Measurements from ENCODE around the gene MPDZ.
A peak's percentile ranks its signal among the peaks of the same experiment; 100 is the strongest.

The MPDZ gene
- 0 to 1.3 reads per million in 2 donors for total RNA-seq

GRCh38 chr9:13279284-13280141 lies at the start of gene MPDZ:
Gene MPDZ (minus strand): TSS chr9:13279692. CDS start chr9:13250315, 29,377 bp downstream.
- DNase-seq = peak in 1 of 5 experiments; percentile 7

- no peak for DNase-seq
Measured at GRCh38 chr9:13324988-13325387, 45.5 kb upstream of the MPDZ start.

DNA sequence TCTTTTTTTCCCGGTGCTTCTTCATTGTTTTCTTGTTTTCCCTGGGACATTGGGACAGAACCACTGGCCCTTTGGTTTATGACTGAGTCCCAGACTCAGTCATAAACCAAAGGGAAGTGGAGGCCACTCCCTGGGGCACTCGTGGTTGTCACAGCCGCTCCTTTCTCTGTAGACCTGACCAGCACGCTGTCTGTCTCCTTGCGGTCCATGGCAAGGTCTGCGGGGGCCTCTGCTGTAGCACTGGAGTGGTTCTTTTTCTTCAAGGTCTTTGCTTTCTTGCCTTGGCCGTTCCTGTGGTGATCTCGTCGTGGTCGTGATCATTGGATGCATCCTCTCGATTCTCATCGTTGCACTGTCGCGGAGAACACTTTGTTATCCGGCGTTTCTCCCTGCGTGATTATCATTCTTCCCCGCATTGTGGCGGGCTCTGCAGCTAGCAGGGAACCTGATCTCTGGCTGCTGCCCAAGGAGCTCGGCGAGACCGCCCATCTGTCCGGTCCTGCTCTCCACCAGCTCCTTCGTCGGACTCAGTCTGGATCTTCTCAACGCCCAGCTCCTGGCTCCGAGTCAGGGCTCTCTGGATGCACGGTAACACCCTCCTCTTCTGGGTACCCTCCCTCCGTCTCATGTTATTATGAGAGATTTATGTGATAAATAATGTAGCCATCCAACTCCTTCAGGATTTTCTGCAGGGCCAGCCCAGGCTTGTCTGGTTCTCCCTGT lies 43.5 kb upstream of the MPDZ start:
- DNase-seq = no peak

GRCh38 chr9:13318027-13318426 lies 38.5 kb upstream of the MPDZ start:
- no peak for DNase-seq

DNA sequence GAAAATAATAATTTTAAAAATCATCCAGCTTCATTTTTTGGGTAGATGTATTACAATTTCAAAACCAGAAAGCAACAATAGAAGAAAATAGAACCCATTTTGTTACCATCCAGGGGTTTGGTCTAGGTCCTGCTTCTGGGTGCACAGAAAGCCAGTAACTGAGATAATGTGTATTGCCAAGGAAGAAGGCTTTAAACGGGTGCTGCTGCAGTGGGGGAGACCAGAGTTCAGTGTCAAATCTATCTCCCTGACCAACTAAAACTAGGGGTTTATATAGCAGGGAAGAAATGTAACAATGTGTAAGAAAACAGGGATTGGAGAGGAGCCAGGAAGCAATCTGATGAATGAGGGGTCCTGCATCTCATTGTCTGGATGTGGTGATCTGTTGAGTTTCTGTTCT lies 17.5 kb upstream of the MPDZ start:
- no peak for DNase-seq

DNA sequence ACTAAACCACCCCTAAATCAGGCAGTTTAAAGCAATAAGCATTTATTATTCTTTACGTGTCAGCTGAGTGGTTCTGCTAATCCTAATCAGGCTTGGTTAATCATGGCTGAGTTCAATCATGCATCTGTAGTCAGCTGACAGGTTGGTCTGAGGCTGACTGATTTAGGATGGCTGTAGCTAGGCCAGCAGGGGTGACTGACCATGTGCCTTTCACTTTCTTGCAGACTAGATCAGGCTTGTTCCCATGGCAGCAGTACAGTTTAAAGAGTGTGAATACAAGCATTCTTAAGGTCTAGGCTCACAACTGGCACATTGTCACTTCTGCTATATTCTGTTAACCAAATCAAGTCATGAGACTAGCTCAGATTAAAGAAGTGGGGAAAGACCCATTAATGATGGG lies 16.1 kb upstream of the MPDZ start:
- no peak for DNase-seq

DNA sequence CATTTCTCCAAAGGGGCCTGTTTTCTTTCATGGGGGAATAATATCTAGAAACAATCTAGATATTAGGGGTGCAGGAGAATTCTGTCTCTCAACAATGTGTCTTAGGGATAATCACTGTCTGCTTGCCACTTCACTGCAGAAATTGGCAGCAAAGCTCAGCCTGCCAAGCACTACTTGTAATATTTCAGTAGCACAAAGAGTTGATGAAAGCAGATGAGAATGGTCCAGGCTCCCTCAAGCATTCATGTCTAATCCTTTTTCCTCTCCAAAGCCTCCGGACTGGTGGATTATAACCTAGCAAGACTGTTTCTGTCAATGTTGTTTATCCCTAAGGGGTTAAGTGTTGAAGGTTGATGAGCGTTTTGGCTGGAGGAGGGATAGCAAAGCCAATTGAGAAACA lies 13.3 kb upstream of the MPDZ start:
- no peak for DNase-seq

DNA sequence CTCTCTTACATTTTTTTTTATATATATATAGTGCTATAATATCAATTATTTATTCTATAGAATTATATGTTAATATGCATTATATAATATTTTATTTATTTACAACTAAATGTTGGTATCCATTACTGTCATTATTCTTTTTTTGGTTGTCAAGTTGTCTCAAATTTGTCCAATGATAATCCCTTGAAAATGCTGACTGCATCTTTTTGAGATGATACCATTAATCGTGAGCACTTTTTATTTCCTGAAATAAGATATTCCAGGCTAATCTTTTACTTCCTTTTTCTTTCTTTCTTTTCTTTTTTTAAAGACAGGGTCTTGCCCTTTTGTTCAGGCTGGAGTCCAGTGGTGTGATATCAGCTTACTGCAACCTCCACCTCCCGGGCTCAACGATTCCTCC lies 12.7 kb upstream of the MPDZ start:
- no peak for DNase-seq

- DNase-seq = no peak
Measured at GRCh38 chr9:13291718-13292117, 12.2 kb upstream of the MPDZ start.

- no peak for DNase-seq
Measured at GRCh38 chr9:13284011-13284410, 4.5 kb upstream of the MPDZ start.

DNA sequence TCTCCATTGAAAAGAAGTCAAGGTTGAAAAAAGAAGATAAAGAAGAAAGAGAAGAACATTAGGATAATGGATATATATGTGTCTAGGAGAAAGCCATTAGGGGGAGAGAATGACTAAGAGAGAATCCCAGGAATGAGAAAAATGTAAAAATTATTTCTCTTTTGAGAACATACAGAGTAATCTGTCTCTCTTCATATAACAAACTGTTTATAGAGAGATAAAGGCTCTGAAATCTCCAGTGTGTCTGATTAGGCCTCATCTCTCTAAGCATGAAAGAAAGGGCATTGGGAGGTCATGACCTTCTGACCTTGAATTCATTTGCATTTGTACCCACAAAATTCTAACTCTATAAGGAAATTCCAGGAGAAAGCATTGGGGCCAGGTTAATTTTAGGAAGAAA lies 3.5 kb upstream of the MPDZ start:
- DNase-seq = no peak

- no peak for DNase-seq
Measured at GRCh38 chr9:13281356-13282016, 2.0 kb upstream of the MPDZ start.

- DNase-seq = no peak
Measured at GRCh38 chr9:13278368-13279246, 885 bp downstream of the MPDZ start.

GRCh38 chr9:13278023-13278367 lies 1.5 kb downstream of the MPDZ start:
- no peak for DNase-seq

GRCh38 chr9:13274886-13275641 lies 4.4 kb downstream of the MPDZ start:
- DNase-seq = no peak

DNA sequence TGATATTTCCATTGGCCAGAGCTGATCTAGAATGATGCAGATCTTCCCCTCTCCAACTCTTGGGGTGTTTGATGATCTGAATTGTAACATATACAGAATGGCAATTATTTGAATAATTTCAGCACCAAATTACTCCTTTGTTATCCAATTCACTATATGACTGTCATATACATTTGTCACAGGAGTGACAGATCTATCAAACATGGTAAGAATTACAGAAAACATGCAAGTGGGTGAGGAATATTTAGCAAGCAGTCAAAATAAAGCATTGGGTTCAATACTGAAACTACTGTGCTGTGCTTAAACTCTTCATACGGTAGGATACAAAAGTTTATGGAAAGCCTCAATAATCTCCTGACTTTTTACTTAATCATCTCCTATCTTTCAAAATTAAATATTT lies 8.8 kb downstream of the MPDZ start:
- DNase-seq = no peak

DNA sequence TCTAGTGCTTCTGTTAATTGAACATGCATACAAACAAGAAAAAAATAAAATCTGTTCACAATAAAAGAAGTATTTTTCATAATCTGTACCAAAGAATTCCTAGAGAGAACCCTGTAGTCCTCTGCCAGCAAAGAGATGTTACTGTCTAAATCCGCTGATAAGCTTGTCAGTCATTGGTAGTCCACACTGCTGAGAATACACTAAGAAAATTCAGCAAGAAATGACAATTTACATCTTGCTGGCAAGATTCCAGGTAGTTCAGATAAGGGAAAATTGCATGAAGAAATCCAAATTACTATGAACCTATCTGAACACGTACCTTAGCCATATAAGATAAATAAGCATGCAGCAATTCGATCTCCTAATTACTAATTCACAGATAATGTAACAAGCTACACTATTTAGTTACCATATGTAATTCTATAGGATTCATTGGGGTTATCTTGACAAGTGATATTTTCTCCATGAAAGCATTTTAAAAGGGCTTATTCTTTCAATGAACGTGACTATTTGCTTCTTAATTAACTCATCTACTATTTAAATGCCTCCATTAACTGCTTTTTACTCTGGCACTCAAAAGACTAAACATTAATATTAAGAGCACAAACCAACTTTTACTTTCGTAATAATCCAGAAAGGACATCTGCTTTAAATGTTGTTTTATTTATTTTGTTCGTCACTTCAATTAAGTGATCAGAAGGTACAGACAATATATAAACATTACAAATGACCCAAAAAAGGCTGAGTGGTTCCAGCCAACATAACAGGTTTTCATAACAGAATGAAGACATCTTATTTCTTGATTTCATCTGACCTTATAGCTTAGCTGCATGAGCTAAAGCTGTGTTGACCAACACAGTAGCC lies 9.7 kb downstream of the MPDZ start:
- DNase-seq = no peak

- no peak for DNase-seq
Measured at GRCh38 chr9:13268469-13268868, 11.0 kb downstream of the MPDZ start.

GRCh38 chr9:13267743-13268142 lies 11.7 kb downstream of the MPDZ start:
- no peak for DNase-seq

- DNase-seq = no peak
Measured at GRCh38 chr9:13266167-13266566, 13.3 kb downstream of the MPDZ start.

DNA sequence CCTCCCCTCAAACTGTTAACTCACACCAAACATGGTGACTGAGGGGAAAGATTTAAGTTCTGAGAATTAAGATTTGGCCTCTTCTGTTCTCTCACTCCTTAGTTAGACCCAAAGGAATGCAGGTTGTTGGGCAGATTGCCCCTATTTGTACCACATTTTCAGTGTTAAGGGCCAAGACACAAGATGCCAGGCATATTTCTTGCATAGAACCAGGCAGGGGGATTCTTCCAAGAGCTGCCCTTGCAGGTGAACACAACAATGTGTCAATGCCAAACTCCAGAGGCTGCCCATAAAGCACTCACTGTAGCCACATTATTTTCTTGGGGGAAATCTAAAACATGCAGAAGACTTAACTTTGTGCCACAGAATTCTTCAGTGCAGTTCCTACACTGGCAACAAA lies 14.7 kb downstream of the MPDZ start:
- DNase-seq = no peak
